ENCODE data around the gene NEK1. TPM values are rescaled to one million over a fixed set of nuclear protein-coding genes. Genes with fewer than 3 reads are reported as not detected.
"Not testable (repeated sequence)": the region's sequence is repeated elsewhere in the genome, so short reads cannot be mapped to it uniquely, and the experiment has no call there.

NEK1 gene
- total RNA-seq, 1 donor from 2014 or later, result 11.0 TPM

DNA sequence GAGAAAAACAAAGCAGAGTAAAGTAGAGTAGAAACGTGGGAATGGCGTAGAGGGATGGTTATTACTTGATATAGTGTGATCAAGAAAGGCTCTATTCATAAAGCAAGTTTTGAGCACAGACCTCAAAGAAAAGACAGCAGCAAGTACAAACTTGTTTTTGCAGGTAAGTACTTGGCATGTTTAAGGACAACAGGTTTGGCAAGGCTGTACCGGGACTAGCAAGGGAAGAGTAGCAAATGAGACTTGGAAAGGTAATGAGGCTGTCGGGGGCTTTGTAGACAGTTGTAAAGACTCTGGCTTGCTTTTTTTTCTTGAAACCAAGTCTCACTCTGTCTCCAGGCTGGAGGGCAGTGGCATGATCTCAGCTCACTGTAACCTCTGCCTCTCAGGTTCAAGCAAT is 40.9 kb downstream of the NEK1 start:
- DNase-seq (ENCODE audit: low spot score in 2 of 2), result no peak
- TF ChIP-seq CTCF (IDR thresholded peaks at IDR 0.05), result no peak
- no peaks in the 10 kb centered on the region for H3K4me1 ChIP-seq
- H3K36me3 ChIP-seq, result peaks cover 11 to 29% of the 10 kb centered on the region in 2 donors
- no peaks in the 10 kb centered on the region for H3K9me3 ChIP-seq
- no peaks in the 10 kb centered on the region for H3K27me3 ChIP-seq
- no peak overlapping the region for H3K4me3 ChIP-seq
- intact Hi-C loops (cut with DNase I), result no loop called here
- H3K27ac ChIP-seq, result no peak overlapping the region

GRCh38 chr4:169571012-169571411 is 41.4 kb downstream of the NEK1 start:
- H3K27ac ChIP-seq; H3K27me3 ChIP-seq; DNase-seq (ENCODE audit: low spot score in 2 of 2); intact Hi-C loops (cut with DNase I); H3K4me3 ChIP-seq; H3K4me1 ChIP-seq; H3K9me3 ChIP-seq: not testable (repeated sequence)
- H3K36me3 ChIP-seq, result peaks cover 11 to 26% of the 10 kb centered on the region in 2 donors

- H3K27me3 ChIP-seq; H3K4me1 ChIP-seq; H3K27ac ChIP-seq; H3K9me3 ChIP-seq; intact Hi-C loops (cut with DNase I); H3K4me3 ChIP-seq; DNase-seq (ENCODE audit: low spot score in 2 of 2): not testable (repeated sequence)
- peaks cover 8 to 19% of the 10 kb centered on the region in 2 donors for H3K36me3 ChIP-seq
Observed at GRCh38 chr4:169570266-169570665, 42.1 kb downstream of the NEK1 start.

- H3K27ac ChIP-seq; DNase-seq (ENCODE audit: low spot score in 2 of 2); H3K27me3 ChIP-seq; H3K4me1 ChIP-seq; H3K4me3 ChIP-seq; H3K36me3 ChIP-seq; H3K9me3 ChIP-seq: not testable (repeated sequence)
- intact Hi-C loops (cut with DNase I), result loop anchor here (5.0 kb wide), 1 partner anchor 572 kb away; no protein-coding TSS in a partner anchor
Observed at GRCh38 chr4:169569188-169569587, 43.2 kb downstream of the NEK1 start.

GRCh38 chr4:169567916-169568315 is 44.5 kb downstream of the NEK1 start:
- Histone ChIP-seq H3K27ac (no peak overlapping the region), H3K27me3 (no peaks in the 10 kb centered on the region), H3K4me3 (no peak overlapping the region), H3K36me3 (peaks cover 0 to under 1% of the 10 kb centered on the region in 2 donors), H3K9me3 (no peaks in the 10 kb centered on the region), H3K4me1 (no peaks in the 10 kb centered on the region)
- no peak for TF ChIP-seq CTCF (IDR thresholded peaks at IDR 0.05)
- DNase-seq (ENCODE audit: low spot score in 2 of 2), result no peak
- intact Hi-C loops (cut with DNase I), result loop anchor here (5.0 kb wide), 1 partner anchor 571 kb away; no protein-coding TSS in a partner anchor

- Histone ChIP-seq H3K27ac (no peak overlapping the region), H3K4me3 (no peak overlapping the region), H3K36me3 (no peaks in the 10 kb centered on the region), H3K27me3 (no peaks in the 10 kb centered on the region), H3K4me1 (no peaks in the 10 kb centered on the region), H3K9me3 (no peaks in the 10 kb centered on the region)
- intact Hi-C loops (cut with DNase I), result loop anchor here (5.0 kb wide), 1 partner anchor 569 kb away; no protein-coding TSS in a partner anchor
- no peak for DNase-seq (ENCODE audit: low spot score in 2 of 2)
- peak in 2 of 3 experiments; percentile 62 for TF ChIP-seq CTCF (IDR thresholded peaks at IDR 0.05)
Observed at GRCh38 chr4:169566021-169566818, 46.2 kb downstream of the NEK1 start.

DNA sequence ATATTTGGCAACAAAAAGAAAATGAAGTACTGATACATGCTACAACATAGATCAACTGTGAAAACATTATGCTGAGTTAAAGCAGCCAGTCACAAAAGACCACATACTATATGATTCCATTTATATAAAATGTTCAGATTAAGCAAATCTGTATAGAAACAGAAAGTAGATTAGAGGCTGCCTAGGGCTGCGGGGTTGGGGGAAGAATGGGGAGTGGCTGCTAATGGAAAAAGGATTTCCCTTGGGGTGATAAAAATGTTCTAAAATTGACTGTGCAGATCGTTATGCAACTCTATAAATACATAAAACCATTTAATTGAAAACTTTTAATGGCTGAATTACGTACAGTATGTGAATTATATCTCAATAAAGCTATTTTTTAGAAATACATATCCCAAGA is 46.8 kb downstream of the NEK1 start:
- no peak for TF ChIP-seq CTCF (IDR thresholded peaks at IDR 0.05)
- DNase-seq (ENCODE audit: low spot score in 2 of 2), result no peak
- intact Hi-C loops (cut with DNase I), result loop anchor here (5.0 kb wide), 1 partner anchor 568 kb away; no protein-coding TSS in a partner anchor
- Histone ChIP-seq H3K27me3 (no peaks in the 10 kb centered on the region), H3K4me1 (no peaks in the 10 kb centered on the region), H3K9me3 (no peaks in the 10 kb centered on the region), H3K27ac (no peak overlapping the region), H3K36me3 (peaks cover 0 to 2% of the 10 kb centered on the region in 2 donors), H3K4me3 (no peak overlapping the region)
